DMS153 treated with DMSO at 0.1 percent for 48 hours (cell line): ENCODE data around the gene CD300LG.

Experiments
- DNase-seq: peaks from one replicate; lab custom pipeline; 2025; ENCODE audit not compliant: unreplicated experiment; lab: John Stamatoyannopoulos, UW

CD300LG gene

DNA sequence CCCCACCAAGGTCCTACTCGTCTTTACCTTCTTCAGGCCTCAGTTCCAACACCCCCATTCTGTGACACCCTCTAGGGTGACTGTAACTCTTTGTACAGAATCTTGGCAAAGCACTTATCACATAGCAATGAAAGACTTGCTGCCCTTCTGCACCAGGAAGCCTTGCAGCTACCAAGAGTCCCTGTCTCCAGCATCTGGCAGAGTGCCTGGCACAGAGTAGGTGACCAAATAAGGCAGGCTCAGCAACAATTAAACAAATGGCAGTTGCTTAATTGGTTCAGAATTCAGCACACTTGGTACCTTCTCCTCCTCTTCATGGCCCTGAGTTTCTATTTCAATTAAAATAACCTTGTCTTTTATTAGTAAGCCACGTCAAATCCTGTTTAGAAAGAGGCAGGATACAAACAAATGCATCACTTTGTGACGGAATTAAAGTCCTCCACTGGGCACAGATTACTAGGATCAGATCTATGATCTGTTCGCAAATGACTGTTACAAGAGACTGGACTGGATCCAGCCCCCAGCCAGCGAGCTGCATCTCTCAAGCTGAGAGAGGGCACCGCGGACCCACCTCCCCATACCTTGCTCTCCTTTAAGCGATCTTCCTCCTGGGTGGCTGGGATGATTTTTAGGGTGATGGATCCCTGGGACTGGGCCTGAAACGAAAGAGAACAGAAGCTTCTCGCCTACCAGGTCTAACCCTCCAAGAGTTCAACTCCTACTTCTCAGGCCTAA, 23.5 kb upstream of the CD300LG start:
- DNase-seq: no peak

- no peak for DNase-seq
These were observed 21.4 kb upstream of the CD300LG start for GRCh38 chr17:43825567-43825966.

GRCh38 chr17:43826206-43826605, 20.8 kb upstream of the CD300LG start:
- no peak for DNase-seq

GRCh38 chr17:43827596-43827995, 19.4 kb upstream of the CD300LG start:
- DNase-seq: no peak

- DNase-seq: no peak
These were observed 17.2 kb upstream of the CD300LG start for GRCh38 chr17:43829738-43830137.

- DNase-seq: no peak
These were observed 16.4 kb upstream of the CD300LG start for GRCh38 chr17:43830510-43831140.

GRCh38 chr17:43831633-43832032, 15.3 kb upstream of the CD300LG start:
- no peak for DNase-seq

- no peak for DNase-seq
These were observed 14.6 kb upstream of the CD300LG start for GRCh38 chr17:43832168-43832975.

DNA sequence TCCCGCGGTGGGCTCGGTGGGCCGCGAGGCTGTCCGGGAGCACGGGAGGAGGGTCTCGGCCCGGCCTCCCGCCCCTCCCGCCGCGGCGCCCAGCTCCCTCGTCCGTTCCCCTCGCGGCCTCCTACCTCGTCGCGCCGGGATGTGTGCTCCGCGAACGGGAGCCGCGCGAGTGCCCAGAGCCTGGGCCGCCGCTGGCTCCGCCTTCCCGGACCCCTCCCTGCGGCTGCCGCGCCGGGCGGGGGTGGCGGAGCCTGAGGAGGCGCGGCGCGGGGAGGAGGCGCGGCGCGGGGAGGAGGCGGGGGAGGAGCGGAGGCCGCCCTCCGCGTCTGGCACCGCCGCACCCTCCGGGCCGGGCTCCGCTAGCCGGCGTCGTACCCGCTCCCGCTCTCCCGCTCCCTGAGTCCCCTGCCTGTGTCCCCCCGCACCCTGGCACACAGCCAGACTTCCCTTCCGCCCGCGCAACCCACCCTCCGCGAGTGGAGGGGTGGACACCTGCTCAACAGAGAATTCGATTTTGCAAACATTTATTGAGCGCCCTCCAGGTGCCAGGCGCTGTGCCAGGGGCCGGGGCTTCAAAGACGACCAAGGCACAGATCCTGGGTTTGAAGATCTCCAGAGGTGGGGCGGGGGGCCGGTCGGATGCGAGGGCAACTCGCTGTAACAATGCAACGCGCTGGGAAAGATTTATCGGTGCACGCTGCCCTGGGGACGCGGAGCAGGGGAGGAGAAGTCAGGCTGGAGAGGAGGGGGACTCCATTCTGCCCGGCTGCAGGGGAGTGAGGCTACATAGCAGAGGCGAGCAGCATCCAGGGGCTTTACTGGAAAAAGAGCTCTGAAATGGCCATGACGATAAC, 13.8 kb upstream of the CD300LG start, which contains the start of gene MPP3:
MPP3 (minus strand) TSS at position 171 of the 854 bp plus-strand sequence. CDS start 1,240 bp downstream, outside the sequence.
- DNase-seq: peak; percentile 28

DNA sequence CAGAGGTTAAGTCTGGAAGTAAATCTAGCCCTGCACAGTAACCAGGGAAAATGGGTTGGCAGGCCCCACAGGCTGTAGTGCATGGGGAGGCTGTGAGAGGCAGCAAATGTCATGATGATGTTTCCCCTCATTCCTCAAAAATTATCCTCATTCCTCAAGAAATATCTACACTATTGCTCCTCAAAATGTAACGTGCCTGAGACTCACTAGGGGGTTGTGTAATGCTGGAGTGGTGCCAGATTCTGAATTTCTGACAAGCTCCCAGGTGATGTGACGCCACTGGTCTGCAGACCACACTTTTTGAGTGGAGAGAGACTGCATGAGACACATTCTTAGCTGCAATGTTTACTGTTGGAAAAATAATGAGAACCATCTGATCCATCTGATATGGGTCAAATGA, 12.9 kb upstream of the CD300LG start:
- no peak for DNase-seq

GRCh38 chr17:43839670-43840108, 7.3 kb upstream of the CD300LG start:
- DNase-seq: peak; percentile 97

DNA sequence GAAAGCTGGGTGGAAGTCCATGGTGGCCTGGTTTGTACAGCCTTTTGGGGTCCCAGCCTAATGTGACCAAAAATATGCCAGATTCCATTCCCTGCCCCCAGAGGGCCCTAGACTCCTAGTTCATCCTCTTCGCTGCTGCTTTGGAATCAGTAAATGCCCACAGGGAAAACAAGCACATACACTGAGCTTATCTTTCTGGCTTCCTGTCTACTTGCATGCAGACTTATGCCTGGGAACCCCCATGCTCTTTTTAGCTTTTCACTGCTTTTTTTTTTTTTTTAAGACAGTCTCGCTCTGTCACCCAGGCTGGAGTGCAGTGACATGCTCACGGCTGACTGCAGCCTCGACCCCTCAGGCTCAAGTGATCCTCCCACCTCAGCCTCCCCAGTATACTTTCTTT, 6.2 kb upstream of the CD300LG start:
- no peak for DNase-seq

GRCh38 chr17:43841282-43841681, 5.7 kb upstream of the CD300LG start:
- no peak for DNase-seq

GRCh38 chr17:43842091-43842974, 4.6 kb upstream of the CD300LG start:
- peak; percentile 18 for DNase-seq

- no peak for DNase-seq
These were observed 4.0 kb upstream of the CD300LG start for GRCh38 chr17:43842975-43843325.

DNA sequence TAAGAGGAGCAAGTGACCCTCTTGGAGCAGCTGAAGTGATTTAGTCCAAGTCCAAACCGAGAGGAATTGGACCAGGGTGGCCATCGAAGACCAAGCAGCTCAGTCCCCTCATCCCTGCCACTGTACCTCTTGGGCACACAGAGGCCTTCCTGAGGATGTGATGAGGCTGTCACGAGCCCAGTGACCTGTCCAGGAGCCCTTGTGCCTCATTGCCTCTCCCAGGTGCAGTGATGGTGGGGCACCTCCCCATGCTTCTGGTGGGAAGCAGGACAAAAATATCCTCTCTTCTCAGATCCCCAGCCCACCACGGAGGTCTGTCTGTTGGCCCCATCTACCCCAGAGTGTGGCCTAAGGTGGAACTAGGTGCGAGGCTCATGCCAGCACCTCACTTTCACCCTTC, 2.7 kb upstream of the CD300LG start:
- no peak for DNase-seq

DNA sequence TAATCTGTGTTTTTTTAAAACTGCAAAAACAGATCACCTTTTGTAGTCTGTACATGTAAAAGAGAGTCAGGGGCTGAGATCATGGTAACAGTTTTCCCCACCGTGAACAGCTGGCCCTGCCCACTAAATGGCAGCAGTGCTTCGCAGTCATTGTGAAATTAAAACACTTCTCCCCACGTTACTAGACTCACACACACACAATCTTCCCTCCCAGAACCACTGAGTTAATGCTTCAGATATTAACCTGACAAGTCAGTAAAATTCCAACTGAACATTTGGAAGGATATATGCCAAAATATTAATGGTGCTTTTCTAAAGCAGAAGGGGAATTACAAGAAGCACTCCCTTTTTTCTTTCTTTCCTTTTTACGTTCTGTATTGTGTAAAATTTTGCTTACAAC, 1.2 kb upstream of the CD300LG start:
- no peak for DNase-seq

- DNase-seq: peak; percentile 35
These were observed 709 bp upstream of the CD300LG start for GRCh38 chr17:43846221-43846712.

- no peak for DNase-seq
These were observed 1.6 kb downstream of the CD300LG start for GRCh38 chr17:43848601-43849000.

- DNase-seq: no peak
These were observed 2.1 kb downstream of the CD300LG start for GRCh38 chr17:43849116-43849515.
